HCT116 (cell line): ENCODE data around the gene WASL. TPM values are rescaled to one million over a fixed set of nuclear protein-coding genes. Genes with fewer than 3 reads are reported as not detected.

Experiments
- ATAC-seq: fragments of 200-7000 bp; cut with Tn5 transposase; 2 replicates; pipeline ENCODE4 v1.9.1; 2020; ENCODE audit warnings: mild to moderate bottlenecking, moderate library complexity
- BruUV-seq: library from RNA; stranded (reverse); fragments of 400-500 nt; replicated peaks from 2 replicates; lab custom pipeline; 2021; lab: Mats Ljungman, UMichigan
- CTCF ChIA-PET: fragments of 300-600 bp; sonication (Branson Sonifier 250); formaldehyde crosslinking; loops from one replicate; lab custom pipeline; 2021; ENCODE audit warnings: antibody characterized with exemption; lab: Charles Lee
- POLR2A ChIA-PET: fragments of 300-600, 350-600 bp; sonication (Branson Sonifier 250); formaldehyde crosslinking; loops from one replicate; lab custom pipeline; 2021; ENCODE audit warnings: antibody characterized with exemption; lab: Charles Lee
- RAD21 ChIA-PET, 2 experiments: fragments of 300-600 bp; sonication (Branson Sonifier 250); formaldehyde crosslinking; loops; one replicate each; lab custom pipeline; 2023; ENCODE audit warnings: low total read pairs in 2 of 2; ENCODE audit not compliant: uncharacterized antibody in 2 of 2, unreplicated experiment in 2 of 2, low non-redundant PET in 1 of 2; lab: Charles Lee
- DNase-seq: peaks from one replicate; pipeline ENCODE4 v3.0.0-alpha.2; 2010; ENCODE audit warnings: low read depth, low spot score
- H2AFZ ChIP-seq: fragments of 200-600 bp; shearing (Covaris generic), sonication (generic); 2 replicates; pipeline ENCODE4 v1.6.1; 2017; ENCODE audit warnings: low read depth, mixed run types, mixed read lengths, antibody characterized with exemption, low read length; ENCODE audit not compliant: poor library complexity, severe bottlenecking
- H3K27ac ChIP-seq: 2 replicates; pipeline ENCODE4 v1.5.1; 2012; ENCODE audit warnings: low read depth, low read length
- H3K27me3 ChIP-seq: fragments of 200-600 bp; sonication (generic); 2 replicates; pipeline ENCODE4 v1.6.1; 2016; ENCODE audit warnings: mixed run types, low read length, mixed read lengths; ENCODE audit not compliant: insufficient read depth
- H3K36me3 ChIP-seq, 2 experiments: fragments of 200-500 bp in 1 of 2; fragments of 200-600 bp in 1 of 2; sonication (Bioruptor generic) in 1 of 2; sonication (generic) in 1 of 2; 2 replicates each; pipeline versions ENCODE4 v1.5.1 to v1.6.1; 2014 to 2016; ENCODE audit warnings: low read length in 2 of 2, inconsistent platforms in 1 of 2, mixed read lengths in 1 of 2, mixed run types in 1 of 2; ENCODE audit not compliant: insufficient read depth in 2 of 2, control insufficient read depth in 1 of 2
- H3K4me1 ChIP-seq, 2 experiments: fragments of 200-600 bp in 1 of 2; sonication (generic) in 1 of 2; 2 replicates each; pipeline versions ENCODE4 v1.5.1 to v1.6.1; 2012 to 2017; ENCODE audit warnings: low read length in 2 of 2, inconsistent platforms in 1 of 2, mild to moderate bottlenecking in 1 of 2, mixed read lengths in 1 of 2, mixed run types in 1 of 2, moderate library complexity in 1 of 2; ENCODE audit not compliant: insufficient read depth in 2 of 2, control insufficient read depth in 1 of 2
- H3K4me2 ChIP-seq: fragments of 200-600 bp; sonication (generic); 2 replicates; pipeline ENCODE4 v1.6.1; 2017; ENCODE audit warnings: mixed run types, low read length, mixed read lengths
- H3K4me3 ChIP-seq, 2 experiments: fragments of 200-600 bp in 1 of 2; sonication (generic) in 1 of 2; replicated peaks in 1 of 2; 2 replicates each; pipeline ENCODE4 v1.5.1; 2011 to 2016; ENCODE audit warnings: low read length in 2 of 2, control low read depth in 1 of 2, low read depth in 1 of 2, mild to moderate bottlenecking in 1 of 2, mixed read lengths in 1 of 2, mixed run types in 1 of 2
- H3K79me2 ChIP-seq: fragments of 200-600 bp; sonication (generic); 2 replicates; pipeline ENCODE4 v1.6.1; 2017; ENCODE audit warnings: mild to moderate bottlenecking, mixed run types, low read length, moderate library complexity, mixed read lengths; ENCODE audit not compliant: insufficient read depth
- H3K9ac ChIP-seq: fragments of 200-600 bp; sonication (generic); 2 replicates; pipeline ENCODE4 v1.6.1; 2016; ENCODE audit warnings: low read length, mixed read lengths
- H3K9me2 ChIP-seq: fragments of 200-600 bp; sonication (generic), shearing (Covaris generic); 2 replicates; pipeline ENCODE4 v1.6.1; 2017; ENCODE audit warnings: mixed run types, mild to moderate bottlenecking, moderate library complexity; ENCODE audit not compliant: insufficient read depth
- H3K9me3 ChIP-seq, 2 experiments: fragments of 200-500 bp in 1 of 2; fragments of 200-600 bp in 1 of 2; sonication (Bioruptor generic) in 1 of 2; sonication (generic) in 1 of 2; 2 replicates each; pipeline ENCODE4 v1.6.1; 2014 to 2017; ENCODE audit warnings: low read length in 2 of 2, mixed read lengths in 2 of 2, inconsistent platforms in 1 of 2, low read depth in 1 of 2, mild to moderate bottlenecking in 1 of 2, mixed run types in 1 of 2, moderate library complexity in 1 of 2; ENCODE audit not compliant: control insufficient read depth in 1 of 2, insufficient read depth in 1 of 2
- H4K20me1 ChIP-seq: fragments of 200-600 bp; sonication (generic), shearing (Covaris generic); 2 replicates; pipeline ENCODE4 v1.6.1; 2017; ENCODE audit warnings: mixed run types, mild to moderate bottlenecking, moderate library complexity; ENCODE audit not compliant: insufficient read depth
- CBX3 ChIP-seq: IDR thresholded peaks from 2 replicates; pipeline ENCODE4 v1.6.1; 2012; ENCODE audit warnings: low read depth
- EGR1 ChIP-seq: IDR thresholded peaks from 2 replicates; pipeline ENCODE4 v1.6.1; 2012; ENCODE audit warnings: low read depth
- ELF1 ChIP-seq: IDR thresholded peaks from 2 replicates; pipeline ENCODE4 v1.6.1; 2012; ENCODE audit warnings: low read depth, borderline replicate concordance
- JUND ChIP-seq: IDR thresholded peaks from 2 replicates; pipeline ENCODE4 v1.6.1; 2012
- POLR2AphosphoS5 ChIP-seq: IDR thresholded peaks from 2 replicates; pipeline ENCODE4 v1.6.1; 2011; ENCODE audit warnings: mild to moderate bottlenecking, low read depth, low read length, moderate library complexity
- YY1 ChIP-seq: IDR thresholded peaks from 2 replicates; pipeline ENCODE4 v1.6.1; 2011; ENCODE audit warnings: low read length, low read depth, moderate library complexity, mild to moderate bottlenecking; ENCODE audit not compliant: insufficient replicate concordance; ENCODE audit errors: extremely low read depth
- ZFX ChIP-seq: fragments of 450-650 bp; IDR thresholded peaks from 2 replicates; pipeline ENCODE4 v1.6.1; 2017
- ZNF274 ChIP-seq: fragments of 200-500 bp; sonication (Bioruptor generic); IDR thresholded peaks from 2 replicates; pipeline ENCODE4 v1.6.1; 2014; ENCODE audit warnings: mild to moderate bottlenecking, low read depth, low read length, inconsistent platforms
- intact Hi-C: fragments of 100-400 bp; cut with micrococcal nuclease; formaldehyde crosslinking; loops from 2 replicates; pipeline ENCODE4 v1.10.0; 2022
- total RNA-seq: library from RNA; stranded (reverse); gene quantifications from one replicate; pipeline ENCODE4 v1.2.1, GENCODE V29; 2021; ENCODE audit not compliant: unreplicated experiment
- TF ChIP-seq, protein P1 (sequence below): IDR thresholded peaks from 2 replicates; pipeline ENCODE4 v1.6.1; 2012
- TF ChIP-seq, protein P2 (sequence below): IDR thresholded peaks from 2 replicates; pipeline ENCODE4 v1.6.1; 2012; ENCODE audit warnings: low read depth
- TF ChIP-seq, protein P3 (sequence below), 3 experiments: fragments of 200-600 bp in 1 of 3; sonication (generic) in 1 of 3; IDR thresholded peaks in 2 of 3; conservative IDR thresholded peaks in 1 of 3; 2 replicates each; pipeline ENCODE4 v1.5.1; 2012 to 2017; ENCODE audit warnings: low read depth in 2 of 3, low read length in 2 of 3, antibody characterized with exemption in 1 of 3, borderline replicate concordance in 1 of 3, control low read depth in 1 of 3, mild to moderate bottlenecking in 1 of 3, mixed read lengths in 1 of 3, mixed run types in 1 of 3, moderate library complexity in 1 of 3; ENCODE audit not compliant: insufficient read depth in 1 of 3

Gene WASL
- total RNA-seq, 1 experiment from 2014 or later = 26.2 TPM

GRCh38 chr7:123755338-123755737, 6.5 kb upstream of the WASL start:
- no peak overlapping the region for H2AFZ ChIP-seq
- no peaks in the 10 kb centered on the region for H3K9me2 ChIP-seq
- TF ChIP-seq, protein P1, sequence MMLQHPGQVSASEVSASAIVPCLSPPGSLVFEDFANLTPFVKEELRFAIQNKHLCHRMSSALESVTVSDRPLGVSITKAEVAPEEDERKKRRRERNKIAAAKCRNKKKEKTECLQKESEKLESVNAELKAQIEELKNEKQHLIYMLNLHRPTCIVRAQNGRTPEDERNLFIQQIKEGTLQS = no peak
- no peak for TF ChIP-seq EGR1
- TF ChIP-seq CBX3 = no peak
- no peak for TF ChIP-seq ZFX
- no peak for TF ChIP-seq JUND
- TF ChIP-seq YY1 = no peak
- no peak for TF ChIP-seq ELF1
- H3K4me2 ChIP-seq = no peak overlapping the region
- CTCF ChIA-PET = no interaction called here
- H3K27me3 ChIP-seq = no peaks in the 10 kb centered on the region
- DNase-seq (no peak), ATAC-seq (no peak)
- intact Hi-C loops = no loop called here
- RAD21 ChIA-PET = no interaction called here
- H3K4me1 ChIP-seq = peaks cover under 1 to 10% of the 10 kb centered on the region in 2 experiments; a peak in 2 of 4 replicates
- H3K27ac ChIP-seq = no peak overlapping the region
- POLR2A ChIA-PET = no interaction called here
- H3K9me3 ChIP-seq = no peaks in the 10 kb centered on the region
- no peaks in the 10 kb centered on the region for H4K20me1 ChIP-seq
- BruUV-seq = no TSS peak
- no peak overlapping the region for H3K9ac ChIP-seq
- H3K36me3 ChIP-seq = no peaks in the 10 kb centered on the region
- peaks cover 3% of the 10 kb centered on the region; the same call in 1 of the 2 replicates for H3K79me2 ChIP-seq
- no peak overlapping the region for H3K4me3 ChIP-seq

GRCh38 chr7:123754271-123754871, 5.6 kb upstream of the WASL start:
- peak overlapping the region; percentile 19 for H2AFZ ChIP-seq
- TF ChIP-seq ZNF274 (no peak), POLR2AphosphoS5 (no peak), CBX3 (no peak)
- TF ChIP-seq, protein P2, sequence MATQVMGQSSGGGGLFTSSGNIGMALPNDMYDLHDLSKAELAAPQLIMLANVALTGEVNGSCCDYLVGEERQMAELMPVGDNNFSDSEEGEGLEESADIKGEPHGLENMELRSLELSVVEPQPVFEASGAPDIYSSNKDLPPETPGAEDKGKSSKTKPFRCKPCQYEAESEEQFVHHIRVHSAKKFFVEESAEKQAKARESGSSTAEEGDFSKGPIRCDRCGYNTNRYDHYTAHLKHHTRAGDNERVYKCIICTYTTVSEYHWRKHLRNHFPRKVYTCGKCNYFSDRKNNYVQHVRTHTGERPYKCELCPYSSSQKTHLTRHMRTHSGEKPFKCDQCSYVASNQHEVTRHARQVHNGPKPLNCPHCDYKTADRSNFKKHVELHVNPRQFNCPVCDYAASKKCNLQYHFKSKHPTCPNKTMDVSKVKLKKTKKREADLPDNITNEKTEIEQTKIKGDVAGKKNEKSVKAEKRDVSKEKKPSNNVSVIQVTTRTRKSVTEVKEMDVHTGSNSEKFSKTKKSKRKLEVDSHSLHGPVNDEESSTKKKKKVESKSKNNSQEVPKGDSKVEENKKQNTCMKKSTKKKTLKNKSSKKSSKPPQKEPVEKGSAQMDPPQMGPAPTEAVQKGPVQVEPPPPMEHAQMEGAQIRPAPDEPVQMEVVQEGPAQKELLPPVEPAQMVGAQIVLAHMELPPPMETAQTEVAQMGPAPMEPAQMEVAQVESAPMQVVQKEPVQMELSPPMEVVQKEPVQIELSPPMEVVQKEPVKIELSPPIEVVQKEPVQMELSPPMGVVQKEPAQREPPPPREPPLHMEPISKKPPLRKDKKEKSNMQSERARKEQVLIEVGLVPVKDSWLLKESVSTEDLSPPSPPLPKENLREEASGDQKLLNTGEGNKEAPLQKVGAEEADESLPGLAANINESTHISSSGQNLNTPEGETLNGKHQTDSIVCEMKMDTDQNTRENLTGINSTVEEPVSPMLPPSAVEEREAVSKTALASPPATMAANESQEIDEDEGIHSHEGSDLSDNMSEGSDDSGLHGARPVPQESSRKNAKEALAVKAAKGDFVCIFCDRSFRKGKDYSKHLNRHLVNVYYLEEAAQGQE = no peak
- TF ChIP-seq, protein P3, sequence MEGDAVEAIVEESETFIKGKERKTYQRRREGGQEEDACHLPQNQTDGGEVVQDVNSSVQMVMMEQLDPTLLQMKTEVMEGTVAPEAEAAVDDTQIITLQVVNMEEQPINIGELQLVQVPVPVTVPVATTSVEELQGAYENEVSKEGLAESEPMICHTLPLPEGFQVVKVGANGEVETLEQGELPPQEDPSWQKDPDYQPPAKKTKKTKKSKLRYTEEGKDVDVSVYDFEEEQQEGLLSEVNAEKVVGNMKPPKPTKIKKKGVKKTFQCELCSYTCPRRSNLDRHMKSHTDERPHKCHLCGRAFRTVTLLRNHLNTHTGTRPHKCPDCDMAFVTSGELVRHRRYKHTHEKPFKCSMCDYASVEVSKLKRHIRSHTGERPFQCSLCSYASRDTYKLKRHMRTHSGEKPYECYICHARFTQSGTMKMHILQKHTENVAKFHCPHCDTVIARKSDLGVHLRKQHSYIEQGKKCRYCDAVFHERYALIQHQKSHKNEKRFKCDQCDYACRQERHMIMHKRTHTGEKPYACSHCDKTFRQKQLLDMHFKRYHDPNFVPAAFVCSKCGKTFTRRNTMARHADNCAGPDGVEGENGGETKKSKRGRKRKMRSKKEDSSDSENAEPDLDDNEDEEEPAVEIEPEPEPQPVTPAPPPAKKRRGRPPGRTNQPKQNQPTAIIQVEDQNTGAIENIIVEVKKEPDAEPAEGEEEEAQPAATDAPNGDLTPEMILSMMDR (IDR thresholded peaks at IDR 0.05 in 2 of 3, conservative IDR thresholded peaks at IDR 0.05 in 1 of 3; ENCODE audit: borderline replicate concordance in 1 of 3, insufficient read depth in 1 of 3, low read depth in 2 of 3, low read length in 2 of 3) = no peak

More at GRCh38 chr7:123754271-123754871, 5.6 kb upstream of the WASL start:
- ATAC-seq (no peak), DNase-seq (no peak)
- Histone ChIP-seq H3K9me2 (no peaks in the 10 kb centered on the region), H3K4me2 (peak overlapping the region; percentile 20; the same call in 1 of the 2 replicates), H4K20me1 (no peaks in the 10 kb centered on the region), H3K9ac (no peak overlapping the region), H3K4me1 (peaks cover 4 to 16% of the 10 kb centered on the region in 2 experiments; a peak in 3 of 4 replicates), H3K79me2 (peaks cover 7% of the 10 kb centered on the region; the same call in 1 of the 2 replicates), H3K4me3 (no peak overlapping the region), H3K27ac (no peak overlapping the region), H3K9me3 (no peaks in the 10 kb centered on the region), H3K27me3 (no peaks in the 10 kb centered on the region), H3K36me3 (no peaks in the 10 kb centered on the region)
- ChIA-PET POLR2A (no interaction called here), RAD21 (no interaction called here), CTCF (no interaction called here)
- no TSS peak for BruUV-seq
- intact Hi-C loops = no loop called here
